HG03097 (cell line): ENCODE data around the gene JUN.

Experiments
- ATAC-seq: cut with Tn5 transposase; IDR thresholded peaks from one replicate; pipeline ENCODE4 v1.9.1; 2021; ENCODE audit not compliant: unreplicated experiment, low FRiP score

The JUN gene

DNA sequence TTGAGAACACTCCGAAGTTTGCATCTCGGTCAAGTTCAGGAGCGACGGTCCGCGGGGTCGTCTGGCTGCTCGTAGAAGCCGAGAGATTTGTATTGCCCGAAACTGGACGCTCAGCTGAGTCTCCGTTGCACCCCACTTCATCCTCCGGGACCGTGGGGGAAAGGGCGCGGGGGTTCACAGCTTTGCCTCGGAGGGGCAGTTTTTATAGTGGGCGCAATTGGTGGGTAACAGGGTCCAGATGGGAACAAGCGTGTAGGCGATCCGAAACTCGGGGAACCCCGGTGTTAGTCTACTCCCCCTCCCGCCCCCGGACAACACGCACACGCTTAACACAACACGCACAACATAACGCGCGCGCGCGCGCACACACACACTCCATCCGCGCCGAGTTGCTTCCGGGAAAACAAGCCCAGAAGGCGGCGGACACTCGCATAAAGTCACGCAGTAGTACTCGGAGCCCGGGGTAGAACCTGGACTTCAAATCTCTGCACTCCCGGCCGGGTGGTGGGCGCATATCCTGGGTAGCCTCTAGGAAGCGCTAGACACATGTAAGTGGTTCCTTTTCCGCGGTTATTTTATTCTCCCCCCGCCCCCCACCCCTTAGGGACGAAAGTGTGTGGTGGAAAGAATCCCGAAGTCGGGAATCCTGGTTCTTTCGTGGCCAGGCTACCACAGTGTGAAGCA lies 1.1 kb upstream of the JUN start:
- ATAC-seq: no peak

DNA sequence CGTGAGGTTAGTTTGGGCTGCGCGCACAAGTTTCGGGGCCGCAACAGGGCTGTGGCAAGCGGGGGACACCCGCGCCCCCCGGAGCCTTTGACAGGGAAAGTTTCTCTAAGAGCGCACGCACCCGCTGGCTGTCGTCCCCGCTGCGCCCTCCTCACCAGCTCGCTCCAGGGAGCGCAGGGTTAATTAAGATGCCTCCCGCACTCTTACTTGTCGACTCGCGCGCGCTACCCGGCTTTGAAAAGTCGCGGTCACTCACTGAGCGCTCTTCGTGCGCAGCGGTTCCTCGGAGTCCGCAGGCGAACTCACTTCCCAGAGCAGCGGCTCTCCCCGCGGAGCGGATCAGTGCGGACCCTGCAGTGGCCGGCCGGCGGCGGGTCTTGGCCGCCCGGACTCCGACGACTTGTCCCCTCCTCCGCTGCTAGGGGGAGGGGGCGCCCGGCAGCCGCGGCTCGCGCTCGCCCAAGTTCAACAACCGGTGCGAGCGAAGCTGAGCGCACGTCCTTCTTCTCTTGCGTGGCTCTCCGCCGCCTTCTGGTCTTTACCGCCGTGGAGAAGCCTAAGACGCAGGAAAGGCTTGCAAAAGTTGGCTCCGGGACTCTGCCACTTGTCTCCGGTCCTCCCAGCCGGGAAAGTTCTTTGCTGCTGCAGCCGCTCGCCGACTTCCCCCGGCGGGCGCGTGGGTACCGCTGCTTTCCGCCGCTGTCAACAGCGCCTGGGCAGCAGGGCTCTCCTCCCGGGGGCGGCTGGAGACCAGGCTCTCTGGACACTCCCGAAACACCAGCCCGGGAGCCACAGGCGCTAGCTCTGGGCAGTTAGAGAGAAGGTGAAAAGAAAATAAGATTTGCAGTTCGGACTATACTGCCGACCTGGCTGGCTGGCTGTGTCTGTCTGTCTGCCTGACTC lies 506 bp downstream of the JUN start:
- peak; percentile 3 for ATAC-seq

- no peak for ATAC-seq
Observed at GRCh38 chr1:58782178-58783089, 1.4 kb downstream of the JUN start.

DNA sequence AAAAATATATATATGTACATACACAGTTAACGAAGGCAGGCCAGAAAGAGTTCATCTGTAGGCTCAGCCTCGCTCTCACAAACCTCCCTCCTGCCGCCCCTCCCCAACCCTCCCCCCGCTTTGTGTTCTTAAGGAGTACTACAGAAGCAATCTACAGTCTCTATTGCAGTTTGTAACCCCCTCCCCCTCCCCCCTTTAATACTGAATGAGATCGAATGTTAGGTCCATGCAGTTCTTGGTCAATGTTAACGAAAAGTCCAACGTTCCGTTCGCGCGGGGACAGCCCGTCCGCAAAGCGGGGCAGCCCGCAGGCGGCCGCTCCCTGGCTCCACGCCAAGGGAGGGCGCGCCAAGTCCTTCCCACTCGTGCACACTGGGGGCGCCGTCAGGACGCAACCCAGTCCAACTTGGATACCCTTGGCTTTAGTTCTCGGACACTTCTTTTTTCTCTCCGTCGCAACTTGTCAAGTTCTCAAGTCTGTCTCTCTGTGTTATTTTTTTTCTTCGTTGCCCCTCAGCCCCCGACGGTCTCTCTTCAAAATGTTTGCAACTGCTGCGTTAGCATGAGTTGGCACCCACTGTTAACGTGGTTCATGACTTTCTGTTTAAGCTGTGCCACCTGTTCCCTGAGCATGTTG lies 2.2 kb downstream of the JUN start:
- ATAC-seq: no peak

GRCh38 chr1:58780836-58781452 lies 2.9 kb downstream of the JUN start:
- no peak for ATAC-seq

GRCh38 chr1:58780411-58780810 lies 3.4 kb downstream of the JUN start:
- no peak for ATAC-seq

GRCh38 chr1:58779801-58780382 lies 4.0 kb downstream of the JUN start:
- no peak for ATAC-seq

- no peak for ATAC-seq
Observed at GRCh38 chr1:58779059-58779754, 4.6 kb downstream of the JUN start.

GRCh38 chr1:58778385-58779000 lies 5.4 kb downstream of the JUN start:
- no peak for ATAC-seq

DNA sequence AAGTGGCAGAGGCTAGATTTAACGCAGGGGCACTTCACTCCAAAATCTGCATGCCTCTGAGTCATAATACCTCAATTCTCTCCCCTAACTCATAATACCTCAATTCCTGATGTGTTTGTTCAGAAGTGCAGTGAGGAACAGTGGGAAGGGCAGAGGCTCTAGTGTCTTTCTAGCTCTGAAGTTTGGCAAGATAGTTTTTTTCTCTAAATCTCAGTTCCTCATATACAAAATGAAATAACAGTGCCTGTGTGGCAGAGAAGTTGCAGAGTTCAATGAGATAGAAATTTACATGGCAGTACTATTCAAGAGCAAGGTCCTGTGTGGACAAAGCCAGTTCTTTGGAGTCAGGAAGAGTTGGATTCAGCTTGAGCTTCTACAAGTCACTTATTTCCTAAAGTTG lies 9.8 kb downstream of the JUN start:
- ATAC-seq: no peak

- peak; percentile 68 for ATAC-seq
Observed at GRCh38 chr1:58773406-58773840, 10.4 kb downstream of the JUN start.

- no peak for ATAC-seq
Observed at GRCh38 chr1:58769809-58770320, 14.0 kb downstream of the JUN start.

DNA sequence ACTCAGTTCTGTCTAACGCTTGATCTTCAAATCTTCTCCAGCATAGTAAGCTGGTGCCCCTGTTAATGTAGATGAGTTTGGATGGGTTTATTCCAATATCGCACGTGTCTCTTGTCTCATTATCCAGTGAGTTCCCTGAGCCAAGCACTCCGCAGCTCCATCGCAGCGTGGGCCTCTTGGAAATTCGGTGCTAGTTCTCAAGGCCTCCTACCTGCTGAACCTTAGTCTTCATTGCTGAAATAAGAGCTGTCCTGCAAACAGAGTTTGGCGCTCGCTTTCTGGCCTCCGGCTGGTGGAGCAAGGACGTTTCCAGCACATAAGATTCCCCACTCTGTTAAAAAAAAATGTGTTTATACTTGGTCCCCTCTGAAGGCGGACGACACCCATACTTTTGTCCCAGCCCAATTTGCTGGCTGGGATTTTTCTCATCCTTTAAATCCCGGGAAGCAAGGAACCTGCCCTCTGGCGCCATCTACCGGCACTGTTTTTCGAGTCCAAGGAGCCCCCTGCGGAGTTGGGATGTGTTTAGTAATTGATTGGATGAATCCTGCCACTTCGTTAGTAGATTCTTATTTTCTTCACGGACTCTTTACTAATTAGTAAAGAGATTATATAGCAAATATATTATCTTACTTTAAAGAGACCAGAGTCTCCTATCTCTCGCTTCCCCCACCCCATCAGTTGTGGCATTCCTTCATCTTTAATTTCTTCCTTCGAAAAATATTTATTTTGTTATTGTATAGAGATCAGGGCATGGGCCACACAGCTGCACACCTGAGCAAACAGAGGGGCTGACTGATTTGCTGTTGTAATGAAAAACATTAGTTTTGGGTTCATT lies 14.7 kb downstream of the JUN start:
- ATAC-seq: no peak

GRCh38 chr1:58768191-58768731 lies 15.6 kb downstream of the JUN start:
- no peak for ATAC-seq

DNA sequence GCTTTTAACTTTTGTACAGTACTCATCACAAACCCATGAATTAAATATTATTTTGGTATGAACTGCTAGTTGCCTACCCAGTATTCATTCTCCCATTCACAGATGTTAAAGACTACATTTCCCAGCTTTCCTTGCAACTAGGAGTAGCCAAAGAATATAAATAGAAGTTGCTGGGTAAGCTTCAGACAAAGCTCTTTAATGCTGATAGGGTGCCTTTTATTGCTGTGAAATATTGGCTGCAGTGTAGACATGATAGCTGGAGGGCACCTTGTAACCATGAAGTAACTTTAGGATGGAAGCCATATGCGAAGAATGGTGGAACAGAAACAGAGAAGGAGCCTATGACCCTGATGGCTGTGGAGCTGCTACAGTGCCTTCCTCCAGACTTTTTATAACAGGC lies 16.7 kb downstream of the JUN start:
- ATAC-seq: no peak

DNA sequence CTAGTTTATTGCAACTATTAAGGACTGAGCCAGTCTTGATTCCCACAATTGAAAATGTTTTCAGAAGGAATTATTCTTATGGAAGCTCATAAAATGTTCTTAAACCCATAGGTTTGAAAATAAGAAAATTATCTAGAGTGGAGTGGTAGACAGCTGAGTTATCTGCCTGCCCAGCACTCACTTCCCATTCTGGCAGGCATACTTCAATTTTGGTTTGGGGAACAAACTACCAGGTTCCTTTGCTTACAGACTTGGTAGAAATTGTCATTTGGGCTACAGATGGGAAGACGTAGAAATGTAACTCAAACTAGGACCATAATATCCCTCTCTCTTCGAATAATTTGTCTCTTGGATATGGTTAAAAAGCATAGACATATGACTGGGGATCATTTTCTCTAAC lies 18.4 kb downstream of the JUN start:
- ATAC-seq: no peak

DNA sequence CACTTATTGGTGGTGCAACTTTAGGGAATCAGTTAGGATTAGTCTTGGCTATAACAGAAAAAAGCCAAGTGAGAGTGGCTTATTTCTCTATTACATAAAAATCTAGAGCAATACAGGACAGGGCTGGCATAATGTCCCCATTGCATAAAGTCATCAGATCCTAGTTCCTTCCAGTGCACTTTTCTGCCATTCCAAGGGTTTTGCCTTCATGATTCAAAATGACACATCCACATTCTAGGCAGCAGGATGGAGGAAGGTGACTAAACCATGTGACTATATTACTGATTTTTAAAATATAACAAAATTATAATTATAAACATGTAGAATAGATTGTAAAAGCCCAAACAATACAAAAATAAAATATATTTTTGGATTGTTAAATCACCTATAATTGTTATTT lies 18.8 kb downstream of the JUN start:
- ATAC-seq: no peak
